HFFc6 (cell line): ENCODE data around the gene RNASE13. TPM values are rescaled to one million over a fixed set of nuclear protein-coding genes. Genes with fewer than 3 reads are reported as not detected.

Experiments
- DNase-seq: peaks from one replicate; pipeline ENCODE4 v3.0.0-alpha.2; 2018
- H3K27ac Mint-ChIP-seq: 2 replicates; pipeline ENCODE4 v1.8.0; 2020; ENCODE audit warnings: mild to moderate bottlenecking, mixed read lengths
- H3K27me3 Mint-ChIP-seq: 2 replicates; pipeline ENCODE4 v1.8.0; 2021; ENCODE audit warnings: mild to moderate bottlenecking, moderate library complexity, mixed read lengths; ENCODE audit not compliant: insufficient read depth
- H3K36me3 Mint-ChIP-seq: 2 replicates; pipeline ENCODE4 v1.8.0; 2021; ENCODE audit warnings: low read depth, mixed read lengths
- H3K4me1 Mint-ChIP-seq: 2 replicates; pipeline ENCODE4 v1.8.0; 2020; ENCODE audit warnings: low read depth, mixed read lengths
- H3K4me3 Mint-ChIP-seq: 2 replicates; pipeline ENCODE4 v1.8.0; 2020; ENCODE audit warnings: mild to moderate bottlenecking, moderate library complexity, mixed read lengths
- H3K9me3 Mint-ChIP-seq: 2 replicates; pipeline ENCODE4 v1.8.0; 2020; ENCODE audit warnings: mild to moderate bottlenecking, mixed read lengths
- CTCF ChIP-seq: fragments of 200-600 bp; sonication (generic); IDR thresholded peaks from 2 replicates; pipeline ENCODE4 v1.5.0; 2021; ENCODE audit warnings: antibody characterized with exemption, mild to moderate bottlenecking
- total RNA-seq, 6 experiments: library from RNA; stranded (reverse); fragmentation: NEBNext Ultra II Directional; extraction: Animal tissue kit (Norgen Biotek cat#: 25700); gene quantifications; 2 replicates in 1 of 6; 3 replicates in 5 of 6; pipeline ENCODE4 v1.2.3, GENCODE V29; 2021

Gene RNASE13
- total RNA-seq, 6 experiments from 2014 or later, result not detected

- Mint-ChIP-seq H3K36me3 (no peaks in the 10 kb centered on the region), H3K27me3 (peaks cover 5% of the 10 kb centered on the region; the same call in 1 of the 2 replicates), H3K4me3 (no peak overlapping the region), H3K9me3 (no peaks in the 10 kb centered on the region), H3K4me1 (peaks cover 23% of the 10 kb centered on the region), H3K27ac (no peak overlapping the region)
- no peak for DNase-seq
- no peak for TF ChIP-seq CTCF
Observed at GRCh38 chr14:21055432-21056117, 21.0 kb upstream of the RNASE13 start.

- Mint-ChIP-seq H3K9me3 (no peaks in the 10 kb centered on the region), H3K4me3 (no peak overlapping the region), H3K27me3 (peaks cover 5% of the 10 kb centered on the region; the same call in 1 of the 2 replicates), H3K36me3 (no peaks in the 10 kb centered on the region), H3K4me1 (peaks cover 19% of the 10 kb centered on the region), H3K27ac (no peak overlapping the region)
- no peak for DNase-seq
- no peak for TF ChIP-seq CTCF
Observed at GRCh38 chr14:21054768-21055145, 20.1 kb upstream of the RNASE13 start.

GRCh38 chr14:21054123-21054767 is 19.6 kb upstream of the RNASE13 start:
- TF ChIP-seq CTCF, result no peak
- Mint-ChIP-seq H3K27me3 (peaks cover 5% of the 10 kb centered on the region; the same call in 1 of the 2 replicates), H3K36me3 (no peaks in the 10 kb centered on the region), H3K4me3 (no peak overlapping the region), H3K27ac (no peak overlapping the region), H3K9me3 (no peaks in the 10 kb centered on the region), H3K4me1 (peaks cover 22% of the 10 kb centered on the region)
- DNase-seq, result no peak

- peaks cover 5% of the 10 kb centered on the region; the same call in 1 of the 2 replicates for H3K27me3 Mint-ChIP-seq
- H3K27ac Mint-ChIP-seq, result no peak overlapping the region
- no peak overlapping the region for H3K4me3 Mint-ChIP-seq
- no peaks in the 10 kb centered on the region for H3K36me3 Mint-ChIP-seq
- H3K4me1 Mint-ChIP-seq, result peaks cover 27% of the 10 kb centered on the region
- no peaks in the 10 kb centered on the region for H3K9me3 Mint-ChIP-seq
- TF ChIP-seq CTCF, result no peak
- DNase-seq, result no peak
Observed at GRCh38 chr14:21053184-21054122, 18.8 kb upstream of the RNASE13 start.

- Mint-ChIP-seq H3K27me3 (peaks cover 5% of the 10 kb centered on the region; the same call in 1 of the 2 replicates), H3K36me3 (no peaks in the 10 kb centered on the region), H3K4me1 (peaks cover 30% of the 10 kb centered on the region), H3K4me3 (no peak overlapping the region), H3K27ac (no peak overlapping the region), H3K9me3 (no peaks in the 10 kb centered on the region)
- TF ChIP-seq CTCF, result no peak
- DNase-seq, result no peak
Observed at GRCh38 chr14:21050597-21050996, 16.0 kb upstream of the RNASE13 start.
